Ramos (cell line): ENCODE results near the gene CCDC14.
"Not testable (repeated sequence)": the region's sequence is repeated elsewhere in the genome, so short reads cannot be mapped to it uniquely, and the experiment has no call there.

Source experiments
- in situ Hi-C: fragments of 300-500 bp; cut with MboI; formaldehyde crosslinking; loops from one replicate; pipeline ENCODE4 v1.14.3; 2022; ENCODE audit warnings: low sequenced_read_pairs; ENCODE audit not compliant: unreplicated experiment

The CCDC14 gene

GRCh38 chr3:123960781-123961507, at the start of gene CCDC14:
CCDC14 (minus strand) TSS chr3:123961229; CDS start chr3:123961173, 56 bp downstream.
- in situ Hi-C loops, result no loop called here

- in situ Hi-C loops, result not testable (repeated sequence)
Observed at GRCh38 chr3:124008321-124008720, 47.3 kb upstream of the CCDC14 start.

GRCh38 chr3:124007186-124007585, 46.2 kb upstream of the CCDC14 start:
- in situ Hi-C loops, result no loop called here

GRCh38 chr3:124002405-124003079, 41.5 kb upstream of the CCDC14 start:
- in situ Hi-C loops, result not testable (repeated sequence)

- in situ Hi-C loops, result not testable (repeated sequence)
Observed at GRCh38 chr3:124001366-124001765, 40.3 kb upstream of the CCDC14 start.

- in situ Hi-C loops, result no loop called here
Observed at GRCh38 chr3:123997543-123997942, 36.5 kb upstream of the CCDC14 start.

- in situ Hi-C loops, result no loop called here
Observed at GRCh38 chr3:123993818-123994217, 32.8 kb upstream of the CCDC14 start.

GRCh38 chr3:123991730-123992588, 30.9 kb upstream of the CCDC14 start, which contains the start of gene ROPN1:
ROPN1 (minus strand) TSS chr3:123992124; CDS start chr3:123980481, 11,643 bp downstream.
- in situ Hi-C loops, result not testable (repeated sequence)

GRCh38 chr3:123986427-123986826, 25.4 kb upstream of the CCDC14 start:
- in situ Hi-C loops, result no loop called here

- in situ Hi-C loops, result no loop called here
Observed at GRCh38 chr3:123984957-123985356, 23.9 kb upstream of the CCDC14 start.

GRCh38 chr3:123984350-123984749, 23.3 kb upstream of the CCDC14 start:
- in situ Hi-C loops, result no loop called here

GRCh38 chr3:123981317-123981716, 20.3 kb upstream of the CCDC14 start:
- in situ Hi-C loops, result not testable (repeated sequence)

- in situ Hi-C loops, result no loop called here
Observed at GRCh38 chr3:123980539-123980938, 19.5 kb upstream of the CCDC14 start.

- in situ Hi-C loops, result not testable (repeated sequence)
Observed at GRCh38 chr3:123979525-123980501, 18.8 kb upstream of the CCDC14 start.

GRCh38 chr3:123976904-123977303, 15.9 kb upstream of the CCDC14 start:
- in situ Hi-C loops, result not testable (repeated sequence)

GRCh38 chr3:123976181-123976898, 15.3 kb upstream of the CCDC14 start:
- in situ Hi-C loops, result not testable (repeated sequence)

GRCh38 chr3:123975030-123975429, 14.0 kb upstream of the CCDC14 start:
- in situ Hi-C loops, result not testable (repeated sequence)

- in situ Hi-C loops, result no loop called here
Observed at GRCh38 chr3:123971406-123971805, 10.4 kb upstream of the CCDC14 start.

GRCh38 chr3:123967260-123967659, 6.2 kb upstream of the CCDC14 start:
- in situ Hi-C loops, result not testable (repeated sequence)
